HTERT RPE-1 (cell line): ENCODE data around the gene DCUN1D3.

Experiments used
- in situ Hi-C: fragments of 300-500 bp; cut with MboI; formaldehyde crosslinking; loops from 4 replicates; pipeline ENCODE4 v1.14.3; 2020; ENCODE audit warnings: low sequenced_read_pairs

The DCUN1D3 gene

GRCh38 chr16:20920091-20920490 is 19.9 kb upstream of the DCUN1D3 start:
- in situ Hi-C loops = no loop called here

- in situ Hi-C loops = no loop called here
Observed at GRCh38 chr16:20918486-20919239, 18.5 kb upstream of the DCUN1D3 start.

- in situ Hi-C loops = no loop called here
Observed at GRCh38 chr16:20916942-20917341, 16.8 kb upstream of the DCUN1D3 start.

GRCh38 chr16:20916289-20916688 is 16.1 kb upstream of the DCUN1D3 start:
- in situ Hi-C loops = no loop called here

- in situ Hi-C loops = no loop called here
Observed at GRCh38 chr16:20911361-20911760, 11.2 kb upstream of the DCUN1D3 start.

GRCh38 chr16:20910781-20911321 is 10.7 kb upstream of the DCUN1D3 start:
- in situ Hi-C loops = no loop called here

GRCh38 chr16:20906341-20907255 is 6.4 kb upstream of the DCUN1D3 start:
- in situ Hi-C loops = no loop called here

GRCh38 chr16:20905576-20905975 is 5.4 kb upstream of the DCUN1D3 start:
- in situ Hi-C loops = no loop called here

GRCh38 chr16:20904507-20905081 is 4.4 kb upstream of the DCUN1D3 start:
- in situ Hi-C loops = no loop called here

GRCh38 chr16:20903899-20904506 is 3.8 kb upstream of the DCUN1D3 start:
- in situ Hi-C loops = no loop called here

GRCh38 chr16:20903116-20903898 is 3.1 kb upstream of the DCUN1D3 start:
- in situ Hi-C loops = no loop called here

- in situ Hi-C loops = no loop called here
Observed at GRCh38 chr16:20902426-20902825, 2.3 kb upstream of the DCUN1D3 start.

GRCh38 chr16:20901436-20902112 is 1.4 kb upstream of the DCUN1D3 start:
- in situ Hi-C loops = no loop called here

GRCh38 chr16:20901068-20901435 is 894 bp upstream of the DCUN1D3 start:
- in situ Hi-C loops = no loop called here

- in situ Hi-C loops = no loop called here
Observed at GRCh38 chr16:20899477-20900298, 470 bp downstream of the DCUN1D3 start.

- in situ Hi-C loops = no loop called here
Observed at GRCh38 chr16:20899071-20899470, 1.1 kb downstream of the DCUN1D3 start.

GRCh38 chr16:20897922-20898321 is 2.2 kb downstream of the DCUN1D3 start:
- in situ Hi-C loops = no loop called here

- in situ Hi-C loops = no loop called here
Observed at GRCh38 chr16:20897253-20897897, 2.8 kb downstream of the DCUN1D3 start.
